Choroid plexus epithelial cell (primary cell): Measurements from ENCODE around the gene MRPS10.

Source experiments
- DNase-seq: peaks from one replicate; pipeline ENCODE4 v3.0.0-alpha.2; 2010; ENCODE audit warnings: low read depth
- H3K4me3 ChIP-seq: 2 replicates; pipeline ENCODE4 v1.5.1; 2011; ENCODE audit warnings: low read depth, mild to moderate bottlenecking, control low read depth, low read length, moderate library complexity
- TF ChIP-seq, protein P1 (sequence below): conservative IDR thresholded peaks from 2 replicates; pipeline ENCODE4 v1.5.1; 2011; ENCODE audit warnings: low read depth, mild to moderate bottlenecking, control low read depth, inconsistent platforms, low read length, moderate library complexity

MRPS10 gene

GRCh38 chr6:42260396-42260888 lies 42.8 kb upstream of the MRPS10 start:
- DNase-seq = peak; percentile 43
- TF ChIP-seq, protein P1, sequence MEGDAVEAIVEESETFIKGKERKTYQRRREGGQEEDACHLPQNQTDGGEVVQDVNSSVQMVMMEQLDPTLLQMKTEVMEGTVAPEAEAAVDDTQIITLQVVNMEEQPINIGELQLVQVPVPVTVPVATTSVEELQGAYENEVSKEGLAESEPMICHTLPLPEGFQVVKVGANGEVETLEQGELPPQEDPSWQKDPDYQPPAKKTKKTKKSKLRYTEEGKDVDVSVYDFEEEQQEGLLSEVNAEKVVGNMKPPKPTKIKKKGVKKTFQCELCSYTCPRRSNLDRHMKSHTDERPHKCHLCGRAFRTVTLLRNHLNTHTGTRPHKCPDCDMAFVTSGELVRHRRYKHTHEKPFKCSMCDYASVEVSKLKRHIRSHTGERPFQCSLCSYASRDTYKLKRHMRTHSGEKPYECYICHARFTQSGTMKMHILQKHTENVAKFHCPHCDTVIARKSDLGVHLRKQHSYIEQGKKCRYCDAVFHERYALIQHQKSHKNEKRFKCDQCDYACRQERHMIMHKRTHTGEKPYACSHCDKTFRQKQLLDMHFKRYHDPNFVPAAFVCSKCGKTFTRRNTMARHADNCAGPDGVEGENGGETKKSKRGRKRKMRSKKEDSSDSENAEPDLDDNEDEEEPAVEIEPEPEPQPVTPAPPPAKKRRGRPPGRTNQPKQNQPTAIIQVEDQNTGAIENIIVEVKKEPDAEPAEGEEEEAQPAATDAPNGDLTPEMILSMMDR = no peak
- peak overlapping the region; percentile 20 for H3K4me3 ChIP-seq

DNA sequence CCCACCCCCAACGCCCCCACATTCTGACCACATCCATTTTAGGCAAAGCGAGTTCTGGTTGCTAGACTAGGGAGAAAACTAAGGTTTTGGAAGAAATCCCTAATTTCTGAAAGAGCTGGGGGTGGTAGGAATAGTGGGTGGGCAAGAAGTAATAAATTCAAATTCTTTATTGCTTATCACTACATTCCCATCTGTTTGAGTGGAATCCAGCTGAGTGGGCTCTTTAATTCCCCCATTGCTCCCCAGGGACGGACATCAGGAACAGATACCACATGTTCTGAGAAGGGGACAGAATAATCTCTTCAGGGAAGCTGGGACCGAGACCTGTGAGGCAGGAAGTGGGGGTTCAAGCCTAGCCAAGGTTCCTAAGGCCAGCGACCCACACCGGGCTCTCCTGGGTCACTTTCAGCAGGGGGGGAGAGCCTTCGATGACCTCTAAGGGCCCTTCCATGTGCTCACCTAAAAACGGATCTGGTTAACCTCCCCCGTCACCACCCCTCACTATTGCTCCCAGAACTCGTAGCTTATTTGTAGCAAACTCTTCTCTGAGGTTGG lies 42.3 kb upstream of the MRPS10 start:
- TF ChIP-seq, protein P1 = no peak
- no peak for DNase-seq
- no peak overlapping the region for H3K4me3 ChIP-seq

GRCh38 chr6:42259286-42259685 lies 41.6 kb upstream of the MRPS10 start:
- TF ChIP-seq, protein P1 = no peak
- H3K4me3 ChIP-seq = no peak overlapping the region
- DNase-seq = no peak

- H3K4me3 ChIP-seq = no peak overlapping the region
- TF ChIP-seq, protein P1 = no peak
- no peak for DNase-seq
These were observed 40.0 kb upstream of the MRPS10 start for GRCh38 chr6:42257614-42258013.

DNA sequence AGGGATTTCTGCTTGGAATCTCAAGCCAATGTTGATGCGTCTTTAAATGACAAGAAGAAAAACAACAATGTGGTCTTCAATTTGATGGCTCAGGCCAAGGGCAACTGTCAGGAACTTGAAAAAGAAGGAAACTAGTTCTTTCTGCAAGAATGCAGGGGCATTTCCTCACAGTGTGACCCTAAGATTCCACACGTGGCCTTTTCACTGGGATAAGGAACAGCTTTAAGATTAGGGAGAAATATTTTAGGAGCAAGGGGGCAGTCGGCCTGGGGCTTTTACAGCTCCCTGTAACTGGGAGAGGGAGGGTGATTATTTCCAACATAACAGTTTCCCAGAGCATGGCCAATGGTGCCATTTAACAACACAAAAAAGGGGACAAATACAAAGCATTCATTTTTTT lies 39.4 kb upstream of the MRPS10 start:
- TF ChIP-seq, protein P1 = no peak
- DNase-seq = peak; percentile 22
- no peak overlapping the region for H3K4me3 ChIP-seq

DNA sequence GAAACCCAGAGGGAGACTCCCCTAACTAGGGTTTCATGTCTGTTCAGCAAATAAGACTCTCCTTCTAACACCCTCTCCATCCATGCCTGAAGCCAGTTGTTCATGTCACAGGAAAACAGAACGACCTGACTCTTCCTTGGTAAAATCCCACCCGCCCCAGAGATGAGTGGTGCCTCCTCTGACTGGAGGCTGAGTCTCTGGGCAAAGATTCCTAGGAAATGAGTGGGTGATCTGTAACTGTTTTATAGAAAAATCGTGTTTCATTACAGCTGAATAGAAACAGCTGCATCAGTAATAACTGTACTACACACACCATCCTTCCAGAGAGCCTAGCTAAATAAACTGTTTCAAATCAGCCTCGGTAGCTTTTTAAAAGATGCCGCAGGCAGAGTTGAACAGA lies 37.4 kb upstream of the MRPS10 start:
- no peak for DNase-seq
- TF ChIP-seq, protein P1 = no peak
- no peak overlapping the region for H3K4me3 ChIP-seq

DNA sequence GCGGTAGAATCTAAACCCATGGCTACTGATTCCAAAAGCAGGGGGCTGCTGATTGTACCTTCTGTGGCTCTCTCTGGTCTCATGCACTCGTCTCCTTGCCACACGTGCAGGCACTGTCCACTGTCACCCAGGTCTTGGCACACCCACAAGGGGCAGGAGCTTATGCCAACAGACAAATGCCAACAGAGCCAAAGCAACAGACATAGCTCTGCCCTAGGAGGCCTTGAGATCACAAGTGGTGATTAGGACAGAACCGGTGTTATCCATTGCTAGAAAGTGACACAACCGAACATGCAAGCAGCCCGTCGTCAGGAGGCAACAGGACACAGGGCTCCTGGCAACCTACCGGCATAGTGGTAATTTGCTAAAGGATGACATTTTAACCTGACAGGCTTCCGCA lies 36.8 kb upstream of the MRPS10 start:
- DNase-seq = no peak
- TF ChIP-seq, protein P1 = no peak
- no peak overlapping the region for H3K4me3 ChIP-seq
